HG02840 (cell line): Measurements from ENCODE around the gene ANKRD65.

Experiments used
- ATAC-seq: cut with Tn5 transposase; IDR thresholded peaks from one replicate; pipeline ENCODE4 v1.9.1; 2021; ENCODE audit warnings: mild to moderate bottlenecking, moderate library complexity, moderate number of reproducible peaks; ENCODE audit not compliant: unreplicated experiment, low FRiP score

ANKRD65 gene

GRCh38 chr1:1442069-1442770 lies 21.1 kb upstream of the ANKRD65 start:
- ATAC-seq: no peak

GRCh38 chr1:1441002-1441888 lies 20.2 kb upstream of the ANKRD65 start:
- no peak for ATAC-seq

DNA sequence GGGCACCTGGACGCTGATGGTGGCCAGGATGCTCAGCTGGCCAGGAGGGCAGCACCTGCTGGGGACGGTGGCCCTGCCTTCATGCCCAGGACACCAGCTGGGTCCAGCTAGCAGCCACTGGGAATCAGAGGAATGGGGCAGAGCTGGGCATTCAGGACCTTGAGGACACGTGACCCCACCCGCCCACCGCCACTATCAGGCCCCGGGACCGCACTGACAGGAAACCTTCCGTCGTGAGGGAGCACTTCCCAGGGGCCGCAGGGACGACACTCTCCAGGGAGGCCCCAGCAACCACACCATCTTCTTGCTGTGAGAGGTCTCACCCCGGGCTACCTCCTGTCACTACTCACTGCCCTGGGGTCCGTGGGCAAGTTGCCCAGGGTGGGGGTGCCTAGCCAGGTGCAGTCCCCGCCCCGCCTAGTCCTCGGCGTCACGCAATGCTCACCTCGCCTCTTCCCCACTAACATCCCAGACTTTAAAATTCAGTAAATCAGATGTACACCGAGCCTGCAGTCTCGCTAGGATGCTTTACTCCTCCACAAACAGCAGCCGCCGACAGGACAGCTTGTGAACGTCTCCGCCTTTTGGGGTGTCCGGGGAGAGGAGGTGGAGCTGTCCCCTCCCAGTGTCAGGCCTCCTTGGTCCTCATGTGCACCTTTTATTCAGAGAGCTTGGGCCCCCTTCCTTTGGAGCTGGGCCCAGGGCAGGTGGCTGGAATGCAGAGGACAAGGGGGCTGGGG lies 19.4 kb upstream of the ANKRD65 start:
- no peak for ATAC-seq

DNA sequence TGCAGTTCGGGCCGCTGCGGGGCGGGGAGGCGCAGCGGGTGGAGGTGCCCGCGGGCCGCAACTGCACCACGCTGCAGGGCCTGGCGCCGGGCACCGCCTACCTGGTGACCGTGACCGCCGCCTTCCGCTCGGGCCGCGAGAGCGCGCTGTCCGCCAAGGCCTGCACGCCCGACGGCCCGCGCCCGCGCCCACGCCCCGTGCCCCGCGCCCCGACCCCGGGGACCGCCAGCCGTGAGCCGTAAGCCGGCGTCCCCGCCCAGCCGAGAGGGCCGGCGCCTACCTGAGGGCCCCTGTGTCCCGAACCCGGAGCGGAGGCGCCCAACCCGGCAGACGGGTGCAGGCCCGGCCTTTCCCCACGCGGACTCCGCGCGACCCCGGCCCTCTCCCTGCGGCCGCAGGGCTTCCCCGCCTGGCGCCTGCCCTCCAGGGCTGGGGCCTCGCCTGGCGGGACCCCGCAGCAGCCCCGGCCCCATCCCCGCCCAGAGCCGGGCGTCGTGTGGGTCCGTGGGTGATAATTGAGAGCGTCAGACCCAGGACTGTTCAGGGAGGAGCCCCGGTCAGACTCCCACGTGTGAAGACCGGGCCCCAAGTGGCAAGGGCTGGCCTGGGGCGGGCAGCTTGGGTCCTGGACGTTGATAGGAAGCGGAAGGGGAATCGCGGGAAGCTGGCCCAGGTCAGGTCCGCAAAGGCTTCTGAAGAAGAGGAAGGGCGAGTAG lies 18.6 kb upstream of the ANKRD65 start:
- no peak for ATAC-seq

DNA sequence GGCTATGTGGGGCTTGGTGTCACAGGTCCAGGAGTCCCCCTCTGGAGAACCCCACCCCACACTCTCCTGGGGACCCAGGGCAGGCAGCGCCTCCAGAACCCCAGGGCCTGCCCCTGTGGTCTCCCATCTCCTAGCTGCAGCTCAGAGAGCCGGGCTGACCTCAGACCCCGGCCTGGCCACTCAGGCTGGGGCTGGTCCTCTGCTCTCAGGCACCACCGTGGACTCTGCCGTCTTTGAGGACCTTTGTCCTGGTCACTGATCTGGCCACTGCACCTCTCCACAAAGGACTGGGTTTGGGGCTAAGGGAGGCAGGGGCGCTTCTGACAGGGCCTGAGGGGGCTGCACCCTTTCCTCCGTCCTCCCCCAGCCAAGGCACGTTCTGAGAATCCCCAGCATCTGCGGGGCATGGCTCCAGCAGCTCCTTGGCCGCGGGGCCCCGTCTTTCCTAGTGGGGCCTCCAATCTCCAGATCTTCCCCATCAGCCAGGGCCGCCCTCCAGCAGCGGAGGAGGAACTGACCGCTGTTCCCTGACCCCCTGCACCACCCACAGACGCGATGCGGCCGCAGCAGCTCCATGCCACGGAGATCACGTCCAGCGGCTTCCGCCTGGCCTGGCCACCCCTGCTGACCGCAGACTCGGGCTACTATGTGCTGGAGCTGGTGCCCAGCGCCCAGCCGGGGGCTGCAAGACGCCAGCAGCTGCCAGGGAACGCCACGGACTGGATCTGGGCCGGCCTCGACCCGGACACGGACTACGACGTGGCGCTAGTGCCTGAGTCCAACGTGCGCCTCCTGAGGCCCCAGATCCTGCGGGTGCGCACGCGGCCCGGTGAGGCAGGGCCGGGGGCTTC lies 17.7 kb upstream of the ANKRD65 start:
- no peak for ATAC-seq

DNA sequence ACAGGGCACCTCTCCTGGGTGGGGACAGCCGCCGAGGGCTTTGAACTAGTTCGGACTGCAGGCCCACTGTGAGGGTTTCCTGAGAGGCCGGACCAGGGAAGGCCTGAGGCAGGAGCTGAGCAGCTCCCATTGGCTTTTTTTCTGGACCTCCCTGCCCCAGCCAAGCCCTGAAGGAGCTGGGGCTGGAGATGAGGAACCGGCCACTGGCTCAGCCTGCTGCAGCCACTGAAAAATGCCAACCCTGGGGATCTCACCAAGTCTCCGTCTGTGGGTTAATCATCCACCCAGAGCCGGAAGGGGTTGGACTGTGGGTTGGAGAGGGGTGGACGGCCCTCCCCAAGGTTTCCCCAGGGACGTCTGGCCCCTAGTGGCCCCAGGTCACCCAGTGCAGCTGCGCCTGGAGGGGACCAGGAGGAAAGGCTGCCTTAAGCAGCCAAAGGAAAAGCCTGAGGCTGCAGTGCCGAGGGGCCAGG lies 16.9 kb upstream of the ANKRD65 start:
- no peak for ATAC-seq

- ATAC-seq: no peak
These were observed 16.2 kb upstream of the ANKRD65 start for GRCh38 chr1:1437033-1437903.

GRCh38 chr1:1436630-1437032 lies 15.6 kb upstream of the ANKRD65 start:
- no peak for ATAC-seq

DNA sequence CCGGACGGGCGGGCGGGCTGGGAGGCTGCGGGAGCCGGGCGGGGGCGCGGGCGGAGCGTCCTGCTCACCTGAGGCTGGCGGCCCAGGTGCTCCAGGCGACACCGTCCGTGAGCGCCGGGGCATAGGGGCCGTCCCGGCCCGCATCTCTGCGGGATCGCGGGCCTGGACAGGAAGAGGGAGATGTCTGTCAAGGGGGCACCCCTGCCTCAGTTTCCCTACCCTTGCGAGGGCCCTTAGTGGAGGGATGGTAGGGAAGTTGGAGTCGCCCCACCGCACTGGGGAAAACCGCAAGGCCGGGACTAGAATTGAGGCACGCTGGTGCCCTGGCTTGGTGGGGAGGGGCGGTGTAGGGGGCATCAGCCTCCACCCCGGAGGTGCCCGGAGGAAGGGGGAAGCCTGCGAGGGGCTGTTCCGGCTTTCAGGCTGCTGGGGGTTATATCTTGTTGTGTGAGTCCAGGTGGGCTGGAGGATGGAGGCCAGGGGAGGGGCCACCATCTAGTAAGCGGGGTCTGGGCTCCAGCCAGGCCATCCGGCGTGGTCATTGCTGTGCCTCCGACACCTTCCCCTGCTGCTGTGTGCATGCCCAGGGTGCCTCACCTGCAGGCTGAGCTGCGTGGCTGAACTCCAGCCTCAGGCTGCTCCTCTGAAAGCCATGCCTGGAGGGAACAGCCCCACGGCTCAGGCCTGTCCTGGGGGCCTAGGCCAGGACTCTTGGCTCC lies 15.0 kb upstream of the ANKRD65 start:
- no peak for ATAC-seq

- ATAC-seq: no peak
These were observed 14.2 kb upstream of the ANKRD65 start, which contains the start of gene VWA1 for GRCh38 chr1:1435106-1435903. Gene VWA1 (plus strand): TSS chr1:1435690. CDS start chr1:1435749, 59 bp downstream.

DNA sequence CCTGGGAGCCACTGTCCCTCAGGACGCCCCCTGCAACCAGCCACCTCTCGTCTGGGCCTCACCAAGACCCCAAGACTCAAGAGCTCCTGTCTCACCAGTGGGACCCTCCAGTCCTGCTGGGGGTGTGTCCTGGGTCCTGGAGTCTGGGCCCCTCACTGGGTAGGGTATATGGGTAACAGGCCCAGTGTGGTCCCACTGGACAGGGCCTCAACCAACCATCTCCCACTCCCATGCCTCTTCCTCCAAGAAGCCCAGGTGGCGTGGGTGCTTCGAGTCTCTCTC lies 13.7 kb upstream of the ANKRD65 start:
- ATAC-seq: no peak

- ATAC-seq: no peak
These were observed 13.2 kb upstream of the ANKRD65 start for GRCh38 chr1:1434131-1434823.

- no peak for ATAC-seq
These were observed 12.7 kb upstream of the ANKRD65 start for GRCh38 chr1:1433804-1434130.

DNA sequence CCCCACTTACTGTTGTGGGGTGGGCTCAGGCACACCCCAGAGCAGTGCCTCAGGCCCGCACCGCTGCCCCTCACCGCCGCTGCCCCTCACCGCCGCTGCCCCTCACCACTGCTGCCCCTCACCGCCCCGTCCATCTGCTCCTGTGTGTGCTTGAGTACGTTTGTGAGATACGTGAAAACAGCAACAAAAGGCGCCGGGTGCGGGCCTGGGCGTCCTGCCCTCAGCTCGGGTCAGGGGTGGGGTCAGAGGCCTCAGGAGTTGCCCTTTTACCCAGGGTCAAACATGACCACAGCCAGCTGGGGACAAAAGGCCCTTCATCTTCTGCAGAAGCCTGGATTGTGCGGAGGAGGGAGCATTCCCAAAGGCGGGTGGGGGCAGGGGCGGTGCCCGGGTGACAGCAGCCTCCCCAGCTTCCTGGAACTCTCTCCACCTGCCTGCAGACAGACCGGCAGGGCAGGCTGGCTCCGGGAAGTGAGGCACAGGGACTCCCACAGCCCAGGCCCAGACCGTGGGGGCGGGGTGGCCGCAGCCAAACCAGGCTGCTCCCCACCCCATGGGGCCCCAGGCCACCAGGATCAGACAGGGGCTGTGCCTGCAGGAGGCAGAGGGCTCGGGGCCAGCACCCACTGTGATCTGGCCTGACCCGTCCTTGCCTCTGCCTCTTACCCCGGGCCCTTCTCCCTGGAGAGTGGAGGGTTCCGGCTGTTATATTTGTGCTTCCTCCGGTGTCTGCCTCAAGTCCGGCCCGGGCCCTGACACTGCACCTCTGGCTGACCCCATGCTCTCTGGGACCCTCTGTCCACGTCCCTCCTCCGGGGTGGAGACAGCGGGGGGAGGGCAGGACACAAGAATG lies 12.1 kb upstream of the ANKRD65 start:
- no peak for ATAC-seq

- no peak for ATAC-seq
These were observed 11.3 kb upstream of the ANKRD65 start for GRCh38 chr1:1432274-1432950.
